Measurements from ENCODE around the gene SLC17A8.

Gene SLC17A8

DNA sequence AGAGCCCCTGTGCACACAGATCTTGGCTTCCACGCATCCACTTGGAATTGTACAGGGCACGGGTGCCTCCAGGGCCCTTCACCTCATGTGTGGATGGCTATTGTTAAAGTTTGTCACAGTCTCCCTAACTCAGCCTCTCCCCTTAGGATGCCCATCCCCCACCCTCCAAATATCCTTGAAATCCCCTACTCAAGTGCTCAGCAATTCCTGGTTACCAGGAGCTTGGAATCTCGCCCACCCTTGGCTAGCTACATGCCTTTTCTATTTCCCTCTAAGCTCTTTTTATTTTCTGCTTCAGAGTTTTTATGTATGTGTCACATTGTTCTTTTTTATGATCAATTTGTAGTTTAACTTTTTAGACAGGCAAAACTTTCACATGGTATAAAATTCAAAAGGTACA lies 103.8 kb downstream of the SLC17A8 start (continued):
- TF ChIP-seq, protein P1, sequence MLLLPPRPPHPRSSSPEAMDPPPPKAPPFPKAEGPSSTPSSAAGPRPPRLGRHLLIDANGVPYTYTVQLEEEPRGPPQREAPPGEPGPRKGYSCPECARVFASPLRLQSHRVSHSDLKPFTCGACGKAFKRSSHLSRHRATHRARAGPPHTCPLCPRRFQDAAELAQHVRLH (tag by site-specific recombination; IDR thresholded peaks at IDR 0.05) = no peak
- no peak for TF ChIP-seq ZBTB49 (tag by site-specific recombination; IDR thresholded peaks at IDR 0.05; ENCODE audit: low read depth)
- TF ChIP-seq ZNF529 (tag by site-specific recombination; IDR thresholded peaks at IDR 0.05; ENCODE audit: insufficient replicate concordance) = no peak

- Histone ChIP-seq H3K27ac (ENCODE audit: extremely low read depth, low read depth, low read length) (no peak overlapping the region), H3K9me3 (ENCODE audit: control insufficient read depth, insufficient read depth, low read depth, low read length) (no peaks in the 10 kb centered on the region), H3K36me3 (ENCODE audit: control insufficient read depth in 2 of 2, insufficient read depth in 1 of 2, low read length in 2 of 2) (no peaks in the 10 kb centered on the region), H3K4me1 (ENCODE audit: control insufficient read depth, insufficient read depth, low read length) (peaks cover 8% of the 10 kb centered on the region; the same call in 1 of the 2 replicates), H3K4me3 (ENCODE audit: low read depth, low read length) (no peak overlapping the region)
- POLR2A ChIA-PET = interaction anchor here (0.6 kb wide), 1 partner anchor 95 kb away, joined by 6 read pairs; no protein-coding TSS in a partner anchor
- TF ChIP-seq MYNN (tag by site-specific recombination; IDR thresholded peaks at IDR 0.05; ENCODE audit: borderline replicate concordance) (no peak), ZNF146 (tag by site-specific recombination; IDR thresholded peaks at IDR 0.05) (peak; percentile 21; the same call in 1 of the 2 replicates)
- TF ChIP-seq, protein P2, sequence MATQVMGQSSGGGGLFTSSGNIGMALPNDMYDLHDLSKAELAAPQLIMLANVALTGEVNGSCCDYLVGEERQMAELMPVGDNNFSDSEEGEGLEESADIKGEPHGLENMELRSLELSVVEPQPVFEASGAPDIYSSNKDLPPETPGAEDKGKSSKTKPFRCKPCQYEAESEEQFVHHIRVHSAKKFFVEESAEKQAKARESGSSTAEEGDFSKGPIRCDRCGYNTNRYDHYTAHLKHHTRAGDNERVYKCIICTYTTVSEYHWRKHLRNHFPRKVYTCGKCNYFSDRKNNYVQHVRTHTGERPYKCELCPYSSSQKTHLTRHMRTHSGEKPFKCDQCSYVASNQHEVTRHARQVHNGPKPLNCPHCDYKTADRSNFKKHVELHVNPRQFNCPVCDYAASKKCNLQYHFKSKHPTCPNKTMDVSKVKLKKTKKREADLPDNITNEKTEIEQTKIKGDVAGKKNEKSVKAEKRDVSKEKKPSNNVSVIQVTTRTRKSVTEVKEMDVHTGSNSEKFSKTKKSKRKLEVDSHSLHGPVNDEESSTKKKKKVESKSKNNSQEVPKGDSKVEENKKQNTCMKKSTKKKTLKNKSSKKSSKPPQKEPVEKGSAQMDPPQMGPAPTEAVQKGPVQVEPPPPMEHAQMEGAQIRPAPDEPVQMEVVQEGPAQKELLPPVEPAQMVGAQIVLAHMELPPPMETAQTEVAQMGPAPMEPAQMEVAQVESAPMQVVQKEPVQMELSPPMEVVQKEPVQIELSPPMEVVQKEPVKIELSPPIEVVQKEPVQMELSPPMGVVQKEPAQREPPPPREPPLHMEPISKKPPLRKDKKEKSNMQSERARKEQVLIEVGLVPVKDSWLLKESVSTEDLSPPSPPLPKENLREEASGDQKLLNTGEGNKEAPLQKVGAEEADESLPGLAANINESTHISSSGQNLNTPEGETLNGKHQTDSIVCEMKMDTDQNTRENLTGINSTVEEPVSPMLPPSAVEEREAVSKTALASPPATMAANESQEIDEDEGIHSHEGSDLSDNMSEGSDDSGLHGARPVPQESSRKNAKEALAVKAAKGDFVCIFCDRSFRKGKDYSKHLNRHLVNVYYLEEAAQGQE (tag by site-specific recombination; IDR thresholded peaks at IDR 0.05) = peak; percentile 67; the same call in 1 of the 2 replicates
- CTCF ChIA-PET = interaction anchor here (0.7 kb wide), 2 partner anchors 10 to 15 kb away, joined by 3 read pairs; no protein-coding TSS in a partner anchor
These were observed 104.6 kb downstream of the SLC17A8 start for GRCh38 chr12:100461330-100461973.

- Histone ChIP-seq H3K27ac (ENCODE audit: extremely low read depth, low read depth, low read length) (no peak overlapping the region), H3K4me3 (ENCODE audit: low read depth, low read length) (no peak overlapping the region), H3K36me3 (ENCODE audit: control insufficient read depth in 2 of 2, insufficient read depth in 1 of 2, low read length in 2 of 2) (no peaks in the 10 kb centered on the region), H3K9me3 (ENCODE audit: control insufficient read depth, insufficient read depth, low read depth, low read length) (no peaks in the 10 kb centered on the region), H3K4me1 (ENCODE audit: control insufficient read depth, insufficient read depth, low read length) (peaks cover 8% of the 10 kb centered on the region; the same call in 1 of the 2 replicates)
- TF ChIP-seq FEZF1 (tag by site-specific recombination; IDR thresholded peaks at IDR 0.05) (peak; percentile 30), ZNF707 (tag by site-specific recombination; IDR thresholded peaks at IDR 0.05) (no peak)
- POLR2A ChIA-PET = no interaction called here
- CTCF ChIA-PET = interaction anchor here (0.6 kb wide), 1 partner anchor 9 kb away, joined by 3 read pairs; no protein-coding TSS in a partner anchor
These were observed 106.8 kb downstream of the SLC17A8 start for GRCh38 chr12:100463661-100464060.

DNA sequence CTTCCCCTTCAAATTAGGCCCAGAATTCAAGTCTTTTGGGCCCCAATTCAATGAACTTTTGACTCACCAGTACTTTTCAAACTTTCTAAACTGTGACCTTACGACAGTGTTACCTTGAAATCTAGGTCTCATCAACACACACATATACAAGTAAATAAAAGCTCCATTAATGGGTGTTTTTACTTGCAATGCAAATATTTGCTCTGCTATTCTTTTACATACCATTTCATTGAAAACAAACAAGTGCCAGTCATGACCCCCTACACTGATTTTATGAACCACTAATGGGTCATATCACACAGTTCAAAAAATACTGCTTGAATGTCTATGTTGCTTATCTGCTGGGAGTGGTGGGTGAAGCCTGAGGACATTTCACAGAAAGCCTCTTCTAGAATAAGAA lies 107.7 kb downstream of the SLC17A8 start:
- POLR2A ChIA-PET = no interaction called here
- Histone ChIP-seq H3K4me1 (ENCODE audit: control insufficient read depth, insufficient read depth, low read length) (peaks cover 8% of the 10 kb centered on the region; the same call in 1 of the 2 replicates), H3K4me3 (ENCODE audit: low read depth, low read length) (no peak overlapping the region), H3K9me3 (ENCODE audit: control insufficient read depth, insufficient read depth, low read depth, low read length) (no peaks in the 10 kb centered on the region), H3K36me3 (ENCODE audit: control insufficient read depth in 2 of 2, insufficient read depth in 1 of 2, low read length in 2 of 2) (no peaks in the 10 kb centered on the region), H3K27ac (ENCODE audit: extremely low read depth, low read depth, low read length) (no peak overlapping the region)
- CTCF ChIA-PET = interaction anchor here (0.6 kb wide), 1 partner anchor 17 kb away, joined by 3 read pairs; no protein-coding TSS in a partner anchor
- no peak for TF ChIP-seq ZNF433 (tag by site-specific recombination; IDR thresholded peaks at IDR 0.05; ENCODE audit: low read depth)
- TF ChIP-seq ZBTB17 (tag by site-specific recombination; IDR thresholded peaks at IDR 0.05) = no peak
- no peak for TF ChIP-seq FEZF1 (tag by site-specific recombination; IDR thresholded peaks at IDR 0.05)
- no peak for TF ChIP-seq ZNF214 (tag by site-specific recombination; IDR thresholded peaks at IDR 0.05; ENCODE audit: borderline replicate concordance)
